K562 (cell line): Measurements from ENCODE around the gene ARHGAP28. TPM values are rescaled to one million over a fixed set of nuclear protein-coding genes. Genes with fewer than 3 reads are reported as not detected.

Experiments used
- ATAC-seq: fragments of 200-7000 bp; cut with Tn5 transposase; 3 replicates; pipeline ENCODE4 v1.9.1; 2020; ENCODE audit warnings: moderate library complexity
- BruUV-seq: library from RNA; stranded (reverse); fragments of 400-500 nt; replicated peaks from 2 replicates; lab custom pipeline; 2021; lab: Mats Ljungman, UMichigan
- CTCF ChIA-PET: fragments of 300-600 bp; formaldehyde crosslinking; extraction: SDS; loops from one replicate; lab custom pipeline; 2021; ENCODE audit warnings: low intra/inter-chr PET ratio; lab: Yijun Ruan, JAX
- POLR2A ChIA-PET: fragments of 300-600, 350-650 bp; sonication (Branson Sonifier 250); formaldehyde crosslinking; extraction: SDS; loops from one replicate; lab custom pipeline; 2021; ENCODE audit warnings: antibody characterized with exemption, inconsistent platforms; lab: Yijun Ruan, JAX
- DNase-seq, 4 experiments: peaks; one replicate each; pipeline versions ENCODE4 v3.0.0 to v3.0.0-alpha.2; 2011 to 2018; ENCODE audit warnings: low spot score in 3 of 4, mixed read lengths in 3 of 4; ENCODE audit errors: extremely low read depth in 1 of 4
- FAIRE-seq: peaks from 2 replicates; lab custom pipeline; 2011; peaks lifted over from hg19 to GRCh38; lab: Jason Lieb, UNC
- H2AFZ ChIP-seq: 2 replicates; pipeline ENCODE4 v1.6.0; 2011; ENCODE audit warnings: low read depth, low read length, control low read depth, inconsistent platforms
- H3K27ac ChIP-seq: fragments of 200-600 bp; 3 replicates; pipeline ENCODE4 v1.8.0; 2011; ENCODE audit warnings: low read depth, mild to moderate bottlenecking, control low read depth, inconsistent platforms, low read length, moderate library complexity, mixed read lengths; ENCODE audit errors: extremely low read depth
- H3K27me3 ChIP-seq, 2 experiments: fragments of 300-600 bp in 1 of 2; 2 replicates in 1 of 2; 3 replicates in 1 of 2; pipeline versions ENCODE4 v1.6.0 to v1.8.0; 2011; ENCODE audit warnings: inconsistent platforms in 2 of 2, low read length in 2 of 2, mild to moderate bottlenecking in 1 of 2, mixed read lengths in 1 of 2, moderate library complexity in 1 of 2; ENCODE audit not compliant: control insufficient read depth in 2 of 2, insufficient read depth in 2 of 2
- H3K36me3 ChIP-seq: fragments of 300-600 bp; 3 replicates; pipeline ENCODE4 v1.8.0; 2011; ENCODE audit warnings: mild to moderate bottlenecking, low read length, inconsistent platforms; ENCODE audit not compliant: control insufficient read depth, insufficient read depth
- H3K4me1 ChIP-seq, 2 experiments: fragments of 200-600 bp in 1 of 2; replicated peaks in 1 of 2; 2 replicates in 1 of 2; 3 replicates in 1 of 2; pipeline versions ENCODE4 v1.5.1 to v1.8.0; 2011; ENCODE audit warnings: inconsistent platforms in 2 of 2, low read length in 2 of 2, mild to moderate bottlenecking in 1 of 2, mixed read lengths in 1 of 2, moderate library complexity in 1 of 2; ENCODE audit not compliant: control insufficient read depth in 2 of 2, insufficient read depth in 2 of 2
- H3K4me2 ChIP-seq: 2 replicates; pipeline ENCODE4 v1.6.1; 2011; ENCODE audit warnings: low read length, control low read depth, inconsistent platforms, mixed read lengths; ENCODE audit not compliant: insufficient read depth
- H3K4me3 ChIP-seq: fragments of 200-600 bp; sonication (generic), shearing (Covaris generic); 2 replicates; pipeline ENCODE4 v1.5.1; 2016; ENCODE audit warnings: control low read depth, inconsistent platforms
- H3K79me2 ChIP-seq: fragments of 200-600 bp; 3 replicates; pipeline ENCODE4 v1.8.0; 2011; ENCODE audit warnings: low read length, inconsistent platforms; ENCODE audit not compliant: control insufficient read depth, insufficient read depth
- H3K9ac ChIP-seq, 2 experiments: 2 replicates each; pipeline versions ENCODE4 v1.6.0 to v1.6.1; 2011; ENCODE audit warnings: low read depth in 2 of 2, low read length in 2 of 2, control low read depth in 1 of 2, inconsistent platforms in 1 of 2, mild to moderate bottlenecking in 1 of 2, mixed read lengths in 1 of 2; ENCODE audit not compliant: insufficient read depth in 1 of 2
- H3K9me1 ChIP-seq: one replicate; pipeline ENCODE4 v1.6.0; 2011; ENCODE audit warnings: inconsistent platforms, mild to moderate bottlenecking, low read length, moderate library complexity; ENCODE audit not compliant: control insufficient read depth, insufficient read depth
- H3K9me3 ChIP-seq: replicated peaks from 2 replicates; pipeline ENCODE4 v1.5.1; 2011; ENCODE audit warnings: low read depth, low read length, inconsistent platforms; ENCODE audit not compliant: control insufficient read depth, insufficient read depth
- H4K20me1 ChIP-seq: replicated peaks from 2 replicates; pipeline ENCODE4 v1.6.1; 2011; ENCODE audit warnings: low read length, inconsistent platforms, mixed read lengths; ENCODE audit not compliant: control insufficient read depth, insufficient read depth
- ATF3 ChIP-seq, 2 experiments: fragments of 450-650 bp in 1 of 2; sonication (generic) in 1 of 2; formaldehyde crosslinking in 1 of 2; IDR thresholded peaks in 1 of 2; conservative IDR thresholded peaks in 1 of 2; 2 replicates each; pipeline versions ENCODE4 v1.6.1 to v1.8.1; 2016 to 2023; ENCODE audit warnings: mild to moderate bottlenecking in 2 of 2, moderate library complexity in 2 of 2, inconsistent platforms in 1 of 2, missing genetic modification reagents in 1 of 2
- CBFB ChIP-seq: sonication (generic); formaldehyde crosslinking; IDR thresholded peaks from 2 replicates; pipeline ENCODE4 v1.4.0; 2020; ENCODE audit warnings: mild to moderate bottlenecking, missing genetic modification reagents
- CHD1 ChIP-seq: fragments of 200-600 bp; sonication (generic); IDR thresholded peaks from one replicate; pipeline ENCODE4 v1.6.1; 2012; ENCODE audit warnings: mild to moderate bottlenecking, moderate library complexity, low read length, inconsistent platforms
- EWSR1 ChIP-seq: fragments of 450-650 bp; IDR thresholded peaks from 2 replicates; pipeline ENCODE4 v1.6.1; 2018; ENCODE audit warnings: borderline replicate concordance, mild to moderate bottlenecking, low read depth, moderate library complexity; ENCODE audit not compliant: partially characterized antibody
- GTF2A2 ChIP-seq: IDR thresholded peaks from 2 replicates; pipeline ENCODE4 v1.6.1; 2016; ENCODE audit warnings: mild to moderate bottlenecking, missing genetic modification characterization, missing compliant biosample characterization
- HCFC1 ChIP-seq: IDR thresholded peaks from 2 replicates; pipeline ENCODE4 v1.6.1; 2012; ENCODE audit warnings: low read depth, low read length, improper control_type of control experiment
- ILK ChIP-seq: fragments of 450-650 bp; IDR thresholded peaks from 2 replicates; pipeline ENCODE4 v1.6.1; 2016; ENCODE audit warnings: missing genetic modification characterization, low read depth, mild to moderate bottlenecking, missing compliant biosample characterization, moderate library complexity, borderline replicate concordance
- KLF13 ChIP-seq: fragments of 450-650 bp; IDR thresholded peaks from 2 replicates; pipeline ENCODE4 v1.6.1; 2016; ENCODE audit warnings: missing genetic modification characterization, low read depth, mild to moderate bottlenecking, missing compliant biosample characterization, moderate library complexity, borderline replicate concordance
- ZNF12 ChIP-seq: sonication (generic); formaldehyde crosslinking; IDR thresholded peaks from 2 replicates; pipeline ENCODE4 v1.4.0; 2020; ENCODE audit warnings: mild to moderate bottlenecking, missing genetic modification reagents
- ZNF146 ChIP-seq: IDR thresholded peaks from one replicate; pipeline ENCODE4 v1.6.1; 2018; ENCODE audit warnings: missing compliant biosample characterization; ENCODE audit not compliant: unreplicated experiment
- ZNF644 ChIP-seq: fragments of 200-800 bp; sonication (Bioruptor generic); IDR thresholded peaks from 2 replicates; pipeline ENCODE4 v1.6.1; 2016; ENCODE audit warnings: low read depth, missing genetic modification characterization, missing compliant biosample characterization
- WGBS: fragments of 100-300 bp; shearing (Covaris generic); methylation state at CpG from one replicate; pipeline ENCODE4 v1.1.6; 2016; ENCODE audit warnings: low coverage, mixed read lengths; ENCODE audit not compliant: insufficient coverage; ENCODE audit errors: missing lambda C conversion rate; 5-methylcytosine and 5-hydroxymethylcytosine counted together
- in situ Hi-C: fragments of 300-500 bp; cut with MboI; formaldehyde crosslinking; loops from 4 replicates; pipeline ENCODE4 v1.15.0; 2018; ENCODE audit warnings: inconsistent platforms, mixed read lengths
- intact Hi-C: fragments of 100-400 bp; cut with micrococcal nuclease; formaldehyde crosslinking; loops from 2 replicates; pipeline ENCODE4 v1.14.2; 2022
- polyA plus RNA-seq, 8 experiments: library from polyadenylated mRNA; depleted of rRNA in 4 of 8; stranded (reverse) in 5 of 8; unstranded in 3 of 8; fragments of >200 nt; fragmentation: Nextera tagmentation in 2 of 8; fragmentation: Illumina TruSeq in 1 of 8; extraction: Ambion mirVana in 2 of 8; extraction: Trizol in 1 of 8; gene quantifications; 2 replicates each; pipeline versions ENCODE4 v1.2.1 to v1.2.3, GENCODE V29; 2011 to 2014; ENCODE audit warnings: inconsistent platforms in 1 of 8, missing spikeins in 1 of 8
- total RNA-seq, 7 experiments: library from RNA; depleted of rRNA in 6 of 7; stranded (reverse); fragments of >200 nt in 6 of 7; fragmentation: Illumina TruSeq in 2 of 7; extraction: Trizol in 2 of 7; gene quantifications; 2 replicates each; pipeline versions ENCODE4 v1.2.1 to v1.2.3, GENCODE V29; 2011 to 2021; ENCODE audit warnings: low replicate concordance in 1 of 7
- TF ChIP-seq, protein P1 (sequence below): fragments of 150-350 bp; IDR thresholded peaks from 2 replicates; pipeline ENCODE4 v1.6.1; 2014; ENCODE audit warnings: low read depth, mild to moderate bottlenecking, low read length, borderline replicate concordance
- TF ChIP-seq, protein P2 (sequence below): fragments of 450-650 bp; IDR thresholded peaks from 2 replicates; pipeline ENCODE4 v1.6.1; 2017; ENCODE audit warnings: antibody characterized with exemption, mild to moderate bottlenecking

Gene ARHGAP28
- total and polyA plus RNA-seq, 9 of the 15 experiments (the other 6 are each of a cell fraction or from before 2014, with no cell fraction given): 0.93 to 5.9 (median 5.0) TPM

DNA sequence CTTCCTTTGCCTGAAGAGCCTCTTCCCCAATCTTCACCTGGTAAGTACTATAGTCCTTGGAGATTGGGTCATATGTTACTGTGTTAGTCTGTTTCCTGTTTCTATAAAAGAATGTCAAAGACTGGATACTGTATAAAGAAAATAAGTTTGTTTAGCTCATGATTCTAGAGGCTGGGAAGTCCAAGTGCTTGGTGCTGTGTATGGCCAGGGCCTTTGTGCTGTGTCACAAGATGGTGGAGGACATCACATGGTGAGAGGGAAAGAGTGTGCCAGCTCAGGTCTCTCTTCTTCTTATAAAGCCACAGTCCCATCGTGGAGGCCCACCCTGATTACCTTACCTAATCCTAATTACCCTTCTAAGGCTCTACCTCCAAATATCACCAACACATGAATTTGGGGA, 20.9 kb downstream of the ARHGAP28 start:
- Histone ChIP-seq H3K4me1 (no peaks in the 10 kb centered on the region), H3K79me2 (no peaks in the 10 kb centered on the region), H3K36me3 (no peaks in the 10 kb centered on the region), H3K9me1 (no peaks in the 10 kb centered on the region), H3K4me2 (no peak overlapping the region), H3K4me3 (no peak overlapping the region), H3K9me3 (no peaks in the 10 kb centered on the region), H3K9ac (no peak overlapping the region), H4K20me1 (no peaks in the 10 kb centered on the region), H2AFZ (no peak overlapping the region), H3K27me3 (peaks cover 0 to 7% of the 10 kb centered on the region in 2 experiments; a peak in 1 of 5 replicates), H3K27ac (no peak overlapping the region)
- no peak for ATAC-seq
- DNase-seq: no peak
- in situ Hi-C loops (no loop called here), intact Hi-C loops (no loop called here)
- no TSS peak for BruUV-seq
- 5% methylated on average over 1 of the region's 1 CpG for WGBS
- ChIA-PET CTCF (no interaction called here), POLR2A (no interaction called here)
- no peak for FAIRE-seq
- no peak for TF ChIP-seq ATF3 (IDR thresholded peaks at IDR 0.05)
- no peak for TF ChIP-seq ATF3 (CRISPR knock-in tag; conservative IDR thresholded peaks at IDR 0.05)
- TF ChIP-seq ZNF644: no peak
- TF ChIP-seq ZNF12 (CRISPR knock-in tag): no peak
- TF ChIP-seq, protein P1, sequence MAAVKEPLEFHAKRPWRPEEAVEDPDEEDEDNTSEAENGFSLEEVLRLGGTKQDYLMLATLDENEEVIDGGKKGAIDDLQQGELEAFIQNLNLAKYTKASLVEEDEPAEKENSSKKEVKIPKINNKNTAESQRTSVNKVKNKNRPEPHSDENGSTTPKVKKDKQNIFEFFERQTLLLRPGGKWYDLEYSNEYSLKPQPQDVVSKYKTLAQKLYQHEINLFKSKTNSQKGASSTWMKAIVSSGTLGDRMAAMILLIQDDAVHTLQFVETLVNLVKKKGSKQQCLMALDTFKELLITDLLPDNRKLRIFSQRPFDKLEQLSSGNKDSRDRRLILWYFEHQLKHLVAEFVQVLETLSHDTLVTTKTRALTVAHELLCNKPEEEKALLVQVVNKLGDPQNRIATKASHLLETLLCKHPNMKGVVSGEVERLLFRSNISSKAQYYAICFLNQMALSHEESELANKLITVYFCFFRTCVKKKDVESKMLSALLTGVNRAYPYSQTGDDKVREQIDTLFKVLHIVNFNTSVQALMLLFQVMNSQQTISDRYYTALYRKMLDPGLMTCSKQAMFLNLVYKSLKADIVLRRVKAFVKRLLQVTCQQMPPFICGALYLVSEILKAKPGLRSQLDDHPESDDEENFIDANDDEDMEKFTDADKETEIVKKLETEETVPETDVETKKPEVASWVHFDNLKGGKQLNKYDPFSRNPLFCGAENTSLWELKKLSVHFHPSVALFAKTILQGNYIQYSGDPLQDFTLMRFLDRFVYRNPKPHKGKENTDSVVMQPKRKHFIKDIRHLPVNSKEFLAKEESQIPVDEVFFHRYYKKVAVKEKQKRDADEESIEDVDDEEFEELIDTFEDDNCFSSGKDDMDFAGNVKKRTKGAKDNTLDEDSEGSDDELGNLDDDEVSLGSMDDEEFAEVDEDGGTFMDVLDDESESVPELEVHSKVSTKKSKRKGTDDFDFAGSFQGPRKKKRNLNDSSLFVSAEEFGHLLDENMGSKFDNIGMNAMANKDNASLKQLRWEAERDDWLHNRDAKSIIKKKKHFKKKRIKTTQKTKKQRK: no peak
- TF ChIP-seq HCFC1: no peak
- no peak for TF ChIP-seq CBFB (CRISPR knock-in tag)
- TF ChIP-seq EWSR1: no peak
- no peak for TF ChIP-seq ILK (tag)
- no peak for TF ChIP-seq ZNF146
- TF ChIP-seq KLF13 (tag): no peak
- no peak for TF ChIP-seq CHD1
- TF ChIP-seq, protein P2, sequence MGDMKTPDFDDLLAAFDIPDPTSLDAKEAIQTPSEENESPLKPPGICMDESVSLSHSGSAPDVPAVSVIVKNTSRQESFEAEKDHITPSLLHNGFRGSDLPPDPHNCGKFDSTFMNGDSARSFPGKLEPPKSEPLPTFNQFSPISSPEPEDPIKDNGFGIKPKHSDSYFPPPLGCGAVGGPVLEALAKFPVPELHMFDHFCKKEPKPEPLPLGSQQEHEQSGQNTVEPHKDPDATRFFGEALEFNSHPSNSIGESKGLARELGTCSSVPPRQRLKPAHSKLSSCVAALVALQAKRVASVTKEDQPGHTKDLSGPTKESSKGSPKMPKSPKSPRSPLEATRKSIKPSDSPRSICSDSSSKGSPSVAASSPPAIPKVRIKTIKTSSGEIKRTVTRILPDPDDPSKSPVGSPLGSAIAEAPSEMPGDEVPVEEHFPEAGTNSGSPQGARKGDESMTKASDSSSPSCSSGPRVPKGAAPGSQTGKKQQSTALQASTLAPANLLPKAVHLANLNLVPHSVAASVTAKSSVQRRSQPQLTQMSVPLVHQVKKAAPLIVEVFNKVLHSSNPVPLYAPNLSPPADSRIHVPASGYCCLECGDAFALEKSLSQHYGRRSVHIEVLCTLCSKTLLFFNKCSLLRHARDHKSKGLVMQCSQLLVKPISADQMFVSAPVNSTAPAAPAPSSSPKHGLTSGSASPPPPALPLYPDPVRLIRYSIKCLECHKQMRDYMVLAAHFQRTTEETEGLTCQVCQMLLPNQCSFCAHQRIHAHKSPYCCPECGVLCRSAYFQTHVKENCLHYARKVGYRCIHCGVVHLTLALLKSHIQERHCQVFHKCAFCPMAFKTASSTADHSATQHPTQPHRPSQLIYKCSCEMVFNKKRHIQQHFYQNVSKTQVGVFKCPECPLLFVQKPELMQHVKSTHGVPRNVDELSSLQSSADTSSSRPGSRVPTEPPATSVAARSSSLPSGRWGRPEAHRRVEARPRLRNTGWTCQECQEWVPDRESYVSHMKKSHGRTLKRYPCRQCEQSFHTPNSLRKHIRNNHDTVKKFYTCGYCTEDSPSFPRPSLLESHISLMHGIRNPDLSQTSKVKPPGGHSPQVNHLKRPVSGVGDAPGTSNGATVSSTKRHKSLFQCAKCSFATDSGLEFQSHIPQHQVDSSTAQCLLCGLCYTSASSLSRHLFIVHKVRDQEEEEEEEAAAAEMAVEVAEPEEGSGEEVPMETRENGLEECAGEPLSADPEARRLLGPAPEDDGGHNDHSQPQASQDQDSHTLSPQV: no peak
- no peak for TF ChIP-seq GTF2A2 (tag)
